Stimulated activated naive CD4-positive, alpha-beta T cell treated with Interleukin-2 at 50 U/mL for 16 hours (primary cell): ENCODE measurements around the gene SH3BGRL2.
"Not testable (repeated sequence)": the region's sequence is repeated elsewhere in the genome, so short reads cannot be mapped to it uniquely, and the experiment has no call there.

ENCODE experiments used
- DNase-seq: peaks from one replicate; lab custom pipeline; 2025; lab: John Stamatoyannopoulos, UW

Gene SH3BGRL2

DNA sequence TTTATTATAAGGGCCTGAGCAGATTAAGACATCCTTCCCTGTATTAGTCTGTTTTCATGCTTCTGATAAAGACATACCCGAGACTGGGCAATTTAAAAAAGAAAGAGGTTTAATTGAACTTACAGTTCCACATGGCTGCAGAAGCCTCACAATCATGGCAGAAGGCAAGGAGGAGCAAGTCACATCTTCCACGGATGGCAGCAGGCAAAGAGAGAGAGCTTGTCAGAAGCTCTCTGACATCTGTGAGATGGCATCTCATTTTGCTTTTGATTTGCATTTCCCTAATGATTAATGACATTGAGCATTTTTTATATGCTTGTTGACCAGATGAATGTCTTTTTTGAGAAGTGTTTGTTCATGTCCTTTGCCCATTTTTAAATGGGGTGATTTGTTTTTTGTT lies 114.2 kb downstream of the SH3BGRL2 start:
- DNase-seq = not testable (repeated sequence)

DNA sequence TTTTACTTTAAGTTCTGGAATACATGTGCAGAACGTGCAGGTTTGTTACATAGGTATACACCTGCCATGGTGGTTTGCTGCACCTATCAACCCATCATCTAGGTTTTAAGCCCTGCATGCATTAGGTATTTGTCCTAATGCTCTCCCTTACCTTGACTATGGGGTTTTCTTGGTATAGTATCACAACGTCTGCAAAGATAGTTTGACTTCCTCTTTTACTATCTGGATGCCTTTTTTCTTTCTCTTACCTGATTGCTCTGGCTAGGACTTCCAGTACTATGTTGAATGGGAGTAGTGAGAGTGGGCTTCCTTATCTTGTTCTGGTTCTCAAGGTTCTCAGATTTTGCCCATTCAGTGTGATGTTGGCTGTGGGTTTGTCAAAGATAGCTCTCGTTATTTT lies 115.2 kb downstream of the SH3BGRL2 start:
- not testable (repeated sequence) for DNase-seq

DNA sequence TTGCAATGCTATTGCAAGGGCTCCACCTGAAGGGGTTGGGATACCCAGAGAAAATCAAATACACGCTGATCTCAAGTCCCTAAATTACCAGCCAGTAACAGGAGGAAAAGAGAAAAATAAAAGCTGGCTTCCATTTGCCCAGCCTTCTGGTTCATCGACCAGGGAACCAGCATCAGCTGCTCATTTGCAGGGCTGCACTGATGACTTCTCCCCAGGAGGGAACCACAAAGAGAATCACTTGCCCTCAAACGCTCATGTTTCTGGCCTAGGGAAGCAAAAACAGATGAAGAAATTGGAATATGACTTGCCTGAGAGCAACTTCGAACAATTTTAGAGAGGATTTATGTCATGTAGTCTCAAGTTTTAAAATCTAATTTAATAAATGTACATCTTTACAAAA lies 119.7 kb downstream of the SH3BGRL2 start:
- no peak for DNase-seq
